ENCODE data around the gene FERMT3.
"Not testable (repeated sequence)": the region's sequence is repeated elsewhere in the genome, so short reads cannot be mapped to it uniquely, and the experiment has no call there.

FERMT3 gene

DNA sequence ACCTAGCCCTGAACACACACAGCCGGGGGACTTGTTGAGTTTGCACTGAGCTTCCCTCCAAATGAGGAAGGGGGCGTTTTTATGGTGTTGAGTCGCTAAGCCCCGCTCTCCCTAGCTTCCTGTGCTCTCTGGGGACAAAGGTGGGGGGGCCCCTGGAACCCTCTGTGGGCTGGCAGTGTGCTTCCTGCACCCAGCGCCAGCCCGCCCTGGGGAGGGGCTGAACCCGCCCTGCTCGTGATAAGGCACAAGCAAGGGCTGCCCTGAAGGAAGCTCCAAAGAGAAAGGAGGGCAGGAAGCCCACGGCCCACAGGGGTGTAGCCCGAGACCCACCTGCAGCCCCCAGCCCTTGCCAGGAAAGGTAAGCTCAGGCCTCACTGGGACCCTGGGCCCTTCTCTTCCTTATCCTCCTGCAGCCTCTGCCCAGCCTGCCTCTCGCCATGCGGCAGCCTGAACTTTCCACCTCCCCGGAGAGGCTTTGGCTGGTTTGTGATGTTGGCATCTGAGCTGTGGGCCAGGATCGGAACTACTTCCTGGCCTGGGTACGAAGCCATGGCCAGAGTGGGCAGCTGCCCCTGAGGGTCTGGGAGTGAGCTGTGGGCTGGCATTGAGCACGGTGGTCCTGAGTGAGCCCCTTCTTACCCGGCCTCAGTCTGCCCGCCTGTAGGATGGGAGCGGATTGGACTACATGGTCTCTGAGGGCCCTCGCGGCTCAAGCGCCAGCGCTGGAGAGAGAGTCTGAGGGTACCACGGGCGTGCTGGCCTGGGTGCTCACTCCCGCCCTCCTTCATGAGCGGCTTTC lies at the start of gene FERMT3:
TSS of gene FERMT3 (plus strand) at position 265 of the 799 bp plus-strand sequence. CDS start 644 bp downstream, outside the sequence.
- DNase-seq = peak; percentile 73

DNA sequence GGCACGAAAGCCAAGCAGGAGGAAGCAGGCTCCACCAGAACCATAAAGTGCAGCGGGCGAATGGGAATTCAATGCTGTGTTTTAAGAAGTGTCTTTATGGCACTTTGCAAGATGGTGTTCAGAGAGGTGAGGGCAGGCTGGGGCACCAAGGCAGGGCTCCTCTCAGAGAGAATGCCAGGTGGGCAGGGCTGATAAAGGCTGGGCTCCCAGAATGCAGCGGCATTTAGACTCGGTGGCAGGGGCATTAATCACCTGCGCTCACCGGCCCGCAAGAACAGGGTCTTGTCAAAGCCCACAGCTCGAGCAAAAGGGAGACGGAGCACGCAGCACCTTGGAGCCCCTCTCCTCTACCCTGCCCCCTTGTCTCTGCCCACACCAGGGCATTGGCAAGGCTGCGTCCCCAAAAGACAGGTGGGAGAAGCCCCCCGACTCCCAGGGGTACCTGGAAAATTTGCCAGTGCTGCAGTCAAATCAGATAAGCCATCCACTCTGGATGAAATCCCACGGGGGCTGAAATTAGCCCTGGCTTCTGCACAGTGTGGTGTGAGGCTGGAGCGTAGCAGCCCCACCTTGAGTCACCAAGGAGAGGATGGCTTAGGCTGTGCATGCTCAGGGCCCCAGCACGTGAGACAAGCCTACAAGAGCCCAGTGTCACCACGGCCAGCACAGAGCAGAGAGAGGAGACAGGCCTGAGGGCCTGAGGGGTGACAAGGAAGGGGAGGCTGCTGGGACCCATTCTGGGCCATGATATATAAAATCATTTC lies 48.7 kb upstream of the FERMT3 start:
- no peak for DNase-seq

DNA sequence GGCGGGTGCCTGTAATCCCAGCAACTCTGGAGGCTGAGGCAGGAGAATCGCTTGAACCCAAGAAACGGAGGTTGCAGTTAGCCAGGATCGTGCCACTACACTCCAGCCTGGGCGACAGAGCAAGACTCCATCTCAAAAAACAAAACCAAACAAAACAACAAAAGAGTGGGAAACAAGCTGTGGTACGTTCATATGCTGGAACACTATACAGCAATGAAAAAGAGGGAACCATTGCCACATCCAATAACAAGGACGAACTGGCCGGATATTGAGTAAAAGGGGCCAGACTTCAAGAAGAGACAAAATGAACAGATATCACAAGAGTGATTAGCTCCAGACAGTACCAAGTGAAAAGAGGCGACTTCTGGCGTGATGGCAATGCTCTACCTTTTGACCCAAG lies 45.5 kb upstream of the FERMT3 start:
- no peak for DNase-seq

DNA sequence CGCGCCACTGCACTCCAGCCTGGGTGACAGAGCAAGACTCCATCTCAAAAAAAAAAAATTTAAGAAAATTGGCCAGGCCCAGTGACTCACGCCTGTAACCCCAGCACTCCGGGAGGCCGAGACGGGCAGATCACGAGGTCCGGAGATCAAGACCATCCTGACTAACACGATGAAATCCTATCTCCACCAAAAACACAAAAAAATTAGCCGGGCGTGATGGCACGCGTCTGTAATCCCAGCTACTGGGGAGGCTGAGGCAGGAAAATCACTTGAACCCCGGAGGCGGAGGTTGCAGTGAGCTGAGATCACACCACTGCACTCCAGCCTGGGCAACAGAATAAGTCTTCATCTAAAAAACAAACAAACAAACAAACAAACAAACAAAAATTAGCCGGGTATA lies 43.8 kb upstream of the FERMT3 start:
- DNase-seq = not testable (repeated sequence)

DNA sequence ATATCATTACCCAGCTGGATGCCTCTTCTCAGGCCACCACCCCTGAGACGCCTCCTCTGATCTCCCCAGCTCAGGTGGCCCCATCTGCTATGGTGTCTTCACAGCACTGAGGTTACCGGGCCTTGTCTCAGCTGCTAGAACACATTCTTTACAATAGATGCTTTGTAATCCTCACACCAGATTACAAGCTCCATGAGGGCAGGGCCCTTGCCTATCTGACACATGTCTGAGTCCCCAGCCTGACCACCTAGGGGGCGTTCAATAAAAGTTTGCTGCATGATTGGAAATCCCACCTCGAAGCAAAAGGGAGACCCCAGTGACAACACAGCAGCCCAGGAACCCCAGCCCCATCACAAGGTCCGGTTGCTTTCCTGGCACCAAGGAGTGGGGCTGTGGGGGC lies 42.6 kb upstream of the FERMT3 start:
- no peak for DNase-seq

DNA sequence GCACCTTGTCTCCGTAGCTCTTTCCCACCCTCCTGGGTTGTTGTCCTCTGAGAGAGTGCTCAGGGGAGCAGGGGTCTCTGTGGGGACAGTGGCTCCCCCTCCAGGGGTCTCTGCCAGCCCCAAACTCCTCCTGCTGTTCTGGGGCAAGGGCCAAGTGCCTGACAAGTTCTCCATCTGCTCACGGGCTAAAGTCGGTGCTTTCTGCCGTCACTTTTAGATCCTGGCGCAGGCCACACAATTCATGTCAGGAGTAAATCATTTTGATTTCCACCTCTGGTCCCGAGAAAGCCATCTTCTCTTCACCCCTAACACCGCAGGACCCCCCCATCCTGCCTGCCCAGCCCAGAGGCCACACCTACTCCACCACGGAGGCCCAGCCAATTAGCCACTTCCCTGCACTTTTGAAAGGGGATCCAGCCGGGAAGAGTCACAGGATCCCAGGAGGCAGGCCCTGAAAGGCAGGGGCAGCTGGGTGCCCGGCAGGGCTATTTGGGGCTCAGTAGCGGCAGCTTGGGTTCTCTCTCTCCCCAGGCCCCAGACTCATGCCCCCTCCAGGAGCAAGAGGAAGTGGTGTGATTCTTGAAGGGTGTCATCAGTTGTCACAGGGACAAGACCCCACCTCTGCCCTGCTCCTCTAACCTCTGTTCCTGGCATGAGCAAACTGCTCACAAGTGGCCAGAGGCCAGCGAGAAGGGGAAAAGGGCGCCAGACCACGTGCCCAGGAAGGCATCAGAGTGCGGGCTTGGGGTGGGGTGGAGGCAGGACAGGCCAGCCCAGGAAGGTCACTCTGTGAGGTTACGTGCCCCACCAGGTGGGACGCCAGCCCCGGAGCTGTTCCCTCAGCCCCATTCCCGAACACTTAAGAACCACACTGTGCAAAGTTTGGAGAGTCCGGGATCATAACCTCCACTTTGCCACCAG lies 41.9 kb upstream of the FERMT3 start:
- no peak for DNase-seq

DNA sequence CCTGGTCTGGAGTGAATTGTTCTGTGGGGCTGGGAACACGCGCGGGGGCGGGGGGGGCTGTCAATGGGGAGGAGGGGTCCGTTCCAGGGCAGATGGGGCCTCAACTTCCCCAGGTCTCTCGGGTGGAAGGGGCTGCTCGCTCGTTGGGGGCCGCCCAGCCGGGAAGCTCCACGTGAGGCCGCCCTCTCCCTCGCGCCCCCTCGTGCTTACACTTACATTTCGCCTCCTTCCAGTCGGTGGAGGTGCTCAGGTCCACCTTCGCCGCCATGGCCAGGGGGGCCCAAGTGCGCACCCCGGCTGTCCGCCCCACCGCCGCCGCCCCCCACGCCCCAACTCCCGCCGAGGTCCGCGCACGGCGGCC lies 41.1 kb upstream of the FERMT3 start:
- peak; percentile 35 for DNase-seq

DNA sequence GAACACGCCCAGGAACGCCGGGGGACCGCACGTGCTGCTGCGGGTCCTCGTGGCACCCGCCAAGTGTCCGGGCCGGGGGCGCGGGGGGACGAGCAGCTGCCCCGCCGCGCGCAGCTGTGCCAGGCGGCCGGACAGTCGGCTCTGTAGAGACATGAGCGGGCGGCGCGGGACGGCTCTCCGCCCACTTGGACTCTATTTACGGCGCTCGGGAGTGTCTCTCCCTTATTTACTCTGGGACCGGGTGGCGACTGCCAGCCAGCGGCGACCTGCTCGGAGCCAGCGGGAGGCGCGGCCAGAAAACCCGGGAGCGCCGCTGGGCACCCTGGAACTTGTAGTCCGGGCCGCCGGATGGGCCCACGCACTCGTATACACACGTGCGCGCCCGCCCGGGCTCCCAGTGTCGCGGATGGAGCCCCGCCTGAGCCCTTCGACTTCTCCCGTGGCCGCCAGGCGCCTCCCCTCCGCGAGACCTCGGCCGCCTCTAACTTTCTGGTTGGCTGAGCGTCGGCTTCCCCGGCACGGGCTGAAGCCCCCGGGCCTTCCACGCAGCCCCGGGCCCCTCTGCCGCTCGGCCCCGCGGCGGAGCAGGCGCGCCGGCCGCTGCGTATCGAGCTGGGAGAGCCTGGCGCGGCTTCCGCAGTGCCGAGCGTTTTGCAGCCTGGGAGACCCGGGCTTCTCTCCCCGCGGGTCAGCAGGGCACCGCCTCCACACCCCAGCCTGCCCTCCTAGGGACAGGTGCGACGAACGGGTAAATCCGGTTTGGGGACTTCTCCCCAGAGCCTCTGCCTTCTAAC lies 40.5 kb upstream of the FERMT3 start, which contains the start of gene MACROD1:
TSS of gene MACROD1 (minus strand) at position 272 of the 794 bp plus-strand sequence. CDS start at position 153, 119 bp downstream.
- DNase-seq = peak; percentile 87

DNA sequence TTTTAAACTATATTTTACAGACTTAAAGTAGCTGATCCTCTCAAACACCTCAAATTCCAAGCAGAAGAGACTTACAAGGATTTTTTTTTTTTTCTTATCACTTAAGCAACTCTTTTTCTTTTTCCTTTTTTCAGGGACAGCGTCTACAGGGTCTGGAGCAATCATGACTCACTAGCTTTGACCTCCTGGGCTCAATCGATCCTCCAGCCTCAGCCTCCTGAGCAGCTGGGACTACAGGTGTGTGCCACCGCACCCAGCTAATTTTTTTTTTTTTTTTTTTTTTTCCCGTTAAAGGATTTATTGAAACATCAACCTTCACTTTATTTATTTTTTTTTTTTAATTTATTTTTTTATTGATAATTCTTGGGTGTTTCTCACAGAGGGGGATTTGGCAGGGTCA lies 36.1 kb upstream of the FERMT3 start:
- no peak for DNase-seq

DNA sequence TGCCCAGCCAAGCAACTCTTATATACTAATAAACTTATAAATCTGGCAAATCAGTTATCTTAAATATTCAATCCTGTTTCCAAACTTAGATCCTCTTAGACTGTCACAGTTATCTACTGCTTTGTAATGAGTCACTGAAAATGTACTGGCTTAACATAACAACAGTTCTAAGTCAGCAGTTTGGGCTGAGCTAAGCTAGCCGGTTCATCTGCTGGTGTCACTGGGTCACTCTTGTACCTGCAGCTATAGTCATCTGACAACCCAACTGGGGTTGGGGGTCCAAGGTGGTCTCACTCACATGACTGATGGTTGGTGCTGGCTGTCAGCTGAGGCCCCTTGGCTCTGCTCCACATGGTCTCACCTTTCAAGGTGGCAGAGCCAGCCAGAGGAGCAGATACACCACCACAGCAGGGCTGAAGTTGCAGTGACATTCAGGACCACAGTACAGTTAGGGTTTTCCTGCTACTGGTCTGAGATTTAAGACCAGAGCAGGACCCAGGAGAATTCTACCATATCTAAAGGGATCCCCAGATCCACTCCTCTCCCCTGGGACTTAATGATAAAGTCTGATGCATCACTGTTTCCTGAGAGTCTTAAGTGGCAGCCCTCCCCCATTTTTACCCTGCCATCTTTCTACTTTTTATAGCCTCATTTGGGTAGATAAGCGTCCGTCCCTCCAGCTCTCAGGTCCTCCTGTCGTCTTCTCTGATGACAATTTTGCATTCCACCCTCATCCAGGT lies 32.7 kb upstream of the FERMT3 start:
- no peak for DNase-seq

DNA sequence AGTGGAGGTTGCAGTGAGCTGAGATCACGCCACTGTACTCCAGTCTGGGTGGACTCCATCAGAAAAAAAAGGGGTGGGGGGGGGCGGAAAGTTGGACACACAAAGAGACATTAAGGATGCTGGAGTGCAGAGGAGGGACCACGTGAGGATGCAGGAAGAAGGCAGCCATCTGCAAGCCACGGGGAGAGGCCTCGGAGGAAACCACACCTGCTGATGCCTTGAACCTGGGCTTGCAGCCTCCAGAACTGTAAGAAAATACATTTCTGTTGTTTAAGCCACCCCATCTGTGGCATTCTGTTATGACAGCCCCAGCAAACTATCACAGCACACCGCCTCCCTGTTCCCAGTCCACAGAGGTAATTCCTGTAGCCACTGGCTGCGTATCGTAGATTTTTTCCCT lies 29.8 kb upstream of the FERMT3 start:
- no peak for DNase-seq

DNA sequence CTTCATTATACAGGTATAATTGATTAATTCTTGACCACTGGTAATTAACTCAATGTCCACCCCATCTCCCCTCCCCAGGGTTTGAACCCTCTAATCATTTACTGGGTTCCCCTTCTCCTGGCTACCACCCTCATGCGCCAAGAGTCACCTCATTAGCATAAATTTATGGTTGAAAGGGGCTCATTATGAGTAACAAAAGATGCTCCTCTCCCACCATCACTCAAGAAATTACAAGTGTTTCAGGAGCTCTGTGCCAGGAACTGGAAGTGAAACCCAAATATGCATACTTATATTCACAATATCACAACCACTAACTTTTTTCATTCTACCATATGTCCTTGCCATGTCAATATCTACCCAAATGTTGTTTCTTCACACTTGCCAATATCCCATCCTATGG lies 28.3 kb upstream of the FERMT3 start:
- no peak for DNase-seq

DNA sequence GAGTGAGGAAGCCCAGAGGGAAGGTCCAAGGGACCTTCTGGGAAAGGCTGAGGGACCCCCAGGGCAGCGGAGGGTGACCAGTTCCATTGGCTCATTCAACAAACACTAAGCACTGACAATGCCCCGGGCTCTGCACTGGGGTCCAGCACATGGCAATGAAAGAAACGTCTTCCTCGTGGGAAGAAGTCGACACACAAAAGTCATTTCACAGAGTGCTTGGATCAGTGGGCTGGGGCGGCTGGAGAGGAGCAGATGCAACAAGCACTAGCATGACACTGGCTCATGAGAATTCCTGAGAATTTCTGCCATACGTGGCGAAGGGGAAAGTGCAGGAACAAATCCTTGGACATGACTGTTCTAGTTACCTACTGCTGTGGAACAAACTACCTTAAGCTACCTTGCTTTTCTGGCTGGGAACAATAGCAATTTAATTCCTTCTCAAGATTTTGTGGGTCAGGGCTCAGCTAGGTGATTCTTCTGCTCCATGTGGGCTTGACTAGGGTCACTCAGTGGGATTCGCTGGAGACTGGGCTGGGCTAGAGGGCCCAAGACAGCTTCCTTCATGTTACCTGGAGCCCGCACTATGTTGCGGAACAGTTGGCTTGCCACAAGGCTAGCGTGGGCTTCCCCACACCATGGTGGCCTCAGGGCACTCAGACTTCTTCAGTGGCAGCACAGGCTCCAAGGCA lies 27.4 kb upstream of the FERMT3 start:
- no peak for DNase-seq

DNA sequence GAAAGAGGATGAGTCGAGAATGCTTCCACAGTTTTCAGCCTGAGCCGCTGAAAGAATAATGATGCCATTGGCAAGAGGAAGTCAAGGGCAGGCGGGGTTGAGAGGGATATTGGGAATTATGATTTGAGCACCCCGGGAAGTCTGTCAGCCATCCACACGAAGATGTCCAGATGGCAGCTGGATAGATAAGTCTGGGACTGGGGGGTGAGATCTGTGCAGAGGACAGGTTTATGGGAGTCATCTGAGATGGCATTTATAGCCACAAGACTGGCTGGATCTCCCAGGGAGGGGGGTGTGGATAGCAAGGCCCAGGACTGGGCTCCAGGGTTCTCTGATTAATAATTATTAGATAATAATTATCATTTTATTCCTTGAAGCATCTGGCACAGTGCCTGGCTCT lies 25.6 kb upstream of the FERMT3 start:
- no peak for DNase-seq

DNA sequence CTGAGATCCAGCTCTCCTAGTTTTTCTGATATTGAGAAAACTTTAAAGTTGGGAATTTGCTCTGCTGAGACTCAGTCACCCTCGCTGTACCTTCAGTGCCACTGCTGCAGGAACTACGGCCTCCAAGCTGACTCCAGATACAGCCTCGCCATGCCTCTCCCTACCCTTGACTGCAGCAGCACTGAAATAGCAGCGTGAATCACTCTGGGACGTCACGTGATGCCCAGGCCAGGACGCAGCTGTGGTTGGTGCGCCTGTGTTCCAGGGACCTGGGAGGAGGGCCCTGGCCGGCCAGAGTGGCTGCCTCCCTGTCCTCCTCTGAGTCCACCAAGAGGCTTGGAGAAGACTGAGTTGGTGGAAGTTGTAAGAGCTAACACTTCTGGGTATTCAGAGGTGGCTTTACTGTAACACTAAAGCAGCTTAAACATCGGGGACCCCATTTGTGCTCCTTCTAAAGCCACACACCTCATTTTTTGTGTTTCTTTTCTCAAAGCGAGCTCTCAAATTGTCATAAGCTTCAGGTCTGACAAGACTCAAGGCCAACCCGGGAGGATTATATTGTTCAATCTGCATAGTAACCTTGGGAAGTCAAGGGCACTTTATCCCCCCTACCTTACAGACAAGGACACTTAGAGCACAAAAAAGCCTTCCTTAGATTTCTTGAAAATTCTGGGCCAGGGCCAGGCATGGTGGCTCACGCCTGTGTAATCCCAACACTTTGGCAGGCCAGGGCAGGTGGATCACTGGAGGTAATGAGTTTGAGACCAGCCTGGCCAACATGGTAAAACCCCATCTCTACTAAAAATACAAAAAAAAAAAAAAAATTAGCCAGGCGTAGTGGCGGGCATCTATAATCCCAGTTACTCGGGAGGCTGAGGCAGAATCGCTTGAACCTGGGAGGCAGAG lies 24.8 kb upstream of the FERMT3 start:
- peak; percentile 50 for DNase-seq

DNA sequence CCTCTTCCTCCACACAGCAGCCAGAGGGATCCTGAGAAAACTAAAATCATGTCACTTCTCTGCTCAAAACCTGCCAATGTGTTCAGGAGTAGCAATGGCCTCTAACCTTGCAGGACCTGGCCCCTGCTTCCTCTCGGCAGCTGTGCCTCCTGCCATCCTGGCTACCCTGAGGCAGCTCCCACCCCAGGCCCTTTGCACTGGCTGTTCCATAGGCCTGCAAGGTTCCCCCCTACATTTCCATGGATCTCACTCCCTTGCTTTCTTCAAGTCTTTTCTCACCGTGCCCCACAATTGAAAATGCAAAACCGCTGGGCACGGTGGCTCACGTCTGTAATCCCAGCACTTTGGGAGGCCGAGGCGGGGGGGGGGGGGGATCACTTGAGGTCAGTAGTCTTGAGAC lies 22.6 kb upstream of the FERMT3 start:
- DNase-seq = no peak

DNA sequence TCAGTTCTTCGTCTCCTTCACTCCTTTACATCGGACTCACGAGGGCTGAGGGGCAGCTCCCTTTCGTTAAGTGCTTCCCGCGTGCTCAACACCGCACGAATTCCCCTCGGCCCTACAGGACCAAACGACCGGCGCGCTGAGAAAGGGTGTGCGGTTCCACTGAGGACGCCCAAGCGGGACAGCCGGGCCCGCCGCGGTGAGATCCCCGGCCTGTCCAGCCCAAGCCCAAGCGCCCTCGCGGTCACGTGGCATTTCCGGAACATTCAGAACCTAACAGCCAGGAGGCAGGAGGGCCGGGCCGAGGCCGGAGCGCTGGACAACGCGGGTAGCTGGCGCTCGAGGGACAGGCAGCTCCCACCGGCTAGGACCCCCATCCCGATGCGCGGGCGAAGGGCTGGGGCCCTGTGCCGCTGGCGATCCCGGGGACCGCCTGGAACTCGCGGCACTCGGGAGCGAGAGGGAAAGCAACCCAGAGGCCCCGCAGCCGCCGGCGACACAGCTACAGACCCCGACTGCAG lies 21.3 kb upstream of the FERMT3 start:
- no peak for DNase-seq

DNA sequence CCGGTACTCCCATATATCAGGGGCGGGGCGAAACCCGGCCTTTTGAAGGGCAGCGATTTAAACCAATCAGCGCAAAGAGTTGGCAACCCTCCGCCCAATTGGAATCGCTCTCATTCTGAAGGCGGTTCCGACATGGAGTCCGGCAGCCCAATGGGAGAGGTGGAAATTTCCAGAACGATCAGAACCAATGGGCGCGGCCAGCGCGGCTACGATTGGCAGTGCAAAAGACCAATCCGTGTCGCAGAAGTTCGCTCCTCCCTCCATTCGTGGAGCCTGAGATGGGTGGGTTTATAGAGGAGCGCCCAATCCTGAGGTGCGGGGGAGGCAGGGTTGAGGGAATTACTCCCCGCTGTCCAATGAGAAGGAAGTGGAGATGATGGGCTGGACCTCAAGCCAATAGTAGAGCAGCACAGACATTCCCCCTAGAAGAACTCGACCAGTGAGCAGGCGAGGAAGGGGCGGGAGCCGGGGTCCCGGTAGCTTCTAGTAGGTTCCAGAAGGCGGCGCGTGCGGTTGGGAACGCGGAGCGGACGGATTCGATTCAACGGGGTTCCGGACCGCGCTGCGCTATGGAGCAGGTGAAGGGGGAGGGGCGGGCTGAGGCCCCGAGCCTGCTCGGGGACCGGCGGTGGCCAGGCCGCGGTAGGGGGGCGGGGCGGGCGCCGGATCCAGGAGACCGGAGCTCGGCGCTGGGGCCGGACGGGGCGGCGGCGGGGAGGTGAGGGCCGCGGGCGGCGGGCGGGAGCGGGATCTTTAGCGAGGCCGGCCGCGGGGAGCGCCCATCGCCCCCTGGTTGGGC lies 20.6 kb upstream of the FERMT3 start, which contains the start of gene STIP1:
TSS of gene STIP1 (plus strand) at position 479 of the 799 bp plus-strand sequence. CDS start at position 570, 91 bp downstream.
- peak; percentile 98 for DNase-seq

All from activated naive CD4-positive, alpha-beta T cell treated with anti-CD3 and anti-CD28 coated beads, Interleukin-2, amount 50 U/mL, for 16 hours (primary cell).